ENCODE data around the gene CDH22. TPM values are rescaled to one million over a fixed set of nuclear protein-coding genes. Genes with fewer than 3 reads are reported as not detected.

CDH22 gene
- total RNA-seq, 3 donors from 2014 or later = 0.13 to 0.32 (median 0.19) TPM

DNA sequence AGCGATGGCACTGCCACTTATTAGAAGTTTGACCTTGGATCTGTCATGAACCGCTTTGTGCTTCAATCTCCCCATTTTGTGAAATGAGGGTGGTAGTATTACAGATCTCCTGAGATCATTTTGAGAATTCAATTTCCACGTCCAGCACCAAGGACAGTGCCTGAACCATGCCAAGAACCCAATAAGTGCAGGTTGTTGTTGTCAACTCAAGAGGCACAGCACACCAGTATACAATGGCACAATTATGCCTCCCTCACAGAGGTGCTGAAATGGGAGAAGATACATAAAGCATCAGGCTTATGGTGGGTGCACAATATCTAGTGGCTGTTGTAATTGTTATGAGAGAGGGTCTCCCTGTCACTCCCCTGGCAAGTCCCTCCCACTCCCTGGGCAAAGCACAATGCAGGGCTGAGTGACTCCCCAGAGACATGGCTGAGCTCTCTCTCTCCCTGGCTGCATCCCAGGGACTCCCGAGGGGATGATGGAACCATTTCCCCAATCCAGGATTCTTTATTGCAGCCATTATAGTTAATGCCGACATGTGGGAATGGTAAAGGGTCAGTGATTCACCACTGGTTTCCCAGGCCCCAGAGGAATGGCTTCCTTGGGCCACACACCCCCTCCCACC lies 78.7 kb downstream of the CDH22 start:
- Histone ChIP-seq H3K36me3 (ENCODE audit: low read depth) (no peaks in the 10 kb centered on the region), H3K9me3 (no peaks in the 10 kb centered on the region), H3K4me3 (no peak overlapping the region), H3K4me1 (ENCODE audit: low read depth) (no peaks in the 10 kb centered on the region)
- TF ChIP-seq, protein P1, sequence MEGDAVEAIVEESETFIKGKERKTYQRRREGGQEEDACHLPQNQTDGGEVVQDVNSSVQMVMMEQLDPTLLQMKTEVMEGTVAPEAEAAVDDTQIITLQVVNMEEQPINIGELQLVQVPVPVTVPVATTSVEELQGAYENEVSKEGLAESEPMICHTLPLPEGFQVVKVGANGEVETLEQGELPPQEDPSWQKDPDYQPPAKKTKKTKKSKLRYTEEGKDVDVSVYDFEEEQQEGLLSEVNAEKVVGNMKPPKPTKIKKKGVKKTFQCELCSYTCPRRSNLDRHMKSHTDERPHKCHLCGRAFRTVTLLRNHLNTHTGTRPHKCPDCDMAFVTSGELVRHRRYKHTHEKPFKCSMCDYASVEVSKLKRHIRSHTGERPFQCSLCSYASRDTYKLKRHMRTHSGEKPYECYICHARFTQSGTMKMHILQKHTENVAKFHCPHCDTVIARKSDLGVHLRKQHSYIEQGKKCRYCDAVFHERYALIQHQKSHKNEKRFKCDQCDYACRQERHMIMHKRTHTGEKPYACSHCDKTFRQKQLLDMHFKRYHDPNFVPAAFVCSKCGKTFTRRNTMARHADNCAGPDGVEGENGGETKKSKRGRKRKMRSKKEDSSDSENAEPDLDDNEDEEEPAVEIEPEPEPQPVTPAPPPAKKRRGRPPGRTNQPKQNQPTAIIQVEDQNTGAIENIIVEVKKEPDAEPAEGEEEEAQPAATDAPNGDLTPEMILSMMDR (IDR thresholded peaks at IDR 0.05) = no peak
- ATAC-seq = no peak
- intact Hi-C loops (cut with DNase I, micrococcal nuclease) = no loop called here
- no peak for DNase-seq

DNA sequence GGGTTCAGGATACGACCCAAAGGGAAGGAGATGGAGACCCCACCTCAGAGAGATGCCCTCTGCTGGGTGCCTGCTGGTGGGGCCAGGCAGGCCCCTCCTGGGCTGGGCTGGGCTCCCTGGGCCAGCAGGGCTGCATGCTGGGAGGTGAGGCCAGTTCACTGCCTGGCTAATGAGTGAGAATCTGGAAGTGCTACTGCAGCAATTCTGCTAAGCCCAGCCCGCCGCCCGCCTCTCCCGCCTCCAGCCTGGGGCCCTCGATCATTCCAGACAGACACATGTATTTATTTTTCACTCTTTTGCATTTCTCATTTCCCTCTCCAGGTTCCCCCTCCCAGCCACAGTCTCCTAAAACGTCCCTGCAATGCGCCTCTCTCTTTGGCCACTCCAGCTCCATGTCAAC lies 79.6 kb downstream of the CDH22 start:
- TF ChIP-seq, protein P1 (IDR thresholded peaks at IDR 0.05) = no peak

DNA sequence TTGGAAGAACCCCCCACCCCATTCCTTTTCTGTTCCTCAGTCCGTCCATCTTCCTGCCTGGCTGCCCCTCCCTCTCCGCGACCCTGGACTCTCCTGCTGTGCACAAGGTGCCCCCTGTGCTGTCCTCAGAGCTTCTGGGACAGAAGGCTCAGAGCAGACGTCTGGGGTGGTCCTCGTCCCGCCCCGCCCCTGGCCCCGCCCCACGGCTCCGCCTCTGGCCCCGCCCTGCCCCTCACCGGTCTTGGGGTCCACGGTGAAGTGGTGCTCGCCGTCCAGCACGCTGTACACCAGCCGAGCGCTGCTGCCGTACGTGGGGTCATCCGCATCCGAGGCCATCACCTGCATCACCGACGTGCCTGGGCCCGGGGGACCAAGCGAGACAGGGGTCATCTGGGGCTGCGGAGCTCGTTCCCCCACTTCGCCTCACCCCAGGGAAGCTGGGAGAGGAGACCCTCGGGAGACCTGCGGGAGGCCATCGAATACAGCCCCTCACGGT lies 81.0 kb downstream of the CDH22 start:
- intact Hi-C loops (cut with DNase I, micrococcal nuclease) = no loop called here
- Histone ChIP-seq H3K4me3 (no peak overlapping the region), H3K4me1 (ENCODE audit: low read depth) (no peaks in the 10 kb centered on the region), H3K36me3 (ENCODE audit: low read depth) (no peaks in the 10 kb centered on the region), H3K9me3 (no peaks in the 10 kb centered on the region)
- DNase-seq = no peak
- no peak for ATAC-seq
- TF ChIP-seq, protein P1 (IDR thresholded peaks at IDR 0.05) = no peak

More for the DNA sequence above, 79.6 kb downstream of the CDH22 start:
- DNase-seq (no peak), ATAC-seq (no peak)
- H3K9me3 ChIP-seq = no peaks in the 10 kb centered on the region
- H3K4me1 ChIP-seq (ENCODE audit: low read depth) = no peaks in the 10 kb centered on the region
- intact Hi-C loops (cut with DNase I, micrococcal nuclease) = no loop called here
- no peak overlapping the region for H3K4me3 ChIP-seq
- H3K36me3 ChIP-seq (ENCODE audit: low read depth) = no peaks in the 10 kb centered on the region

DNA sequence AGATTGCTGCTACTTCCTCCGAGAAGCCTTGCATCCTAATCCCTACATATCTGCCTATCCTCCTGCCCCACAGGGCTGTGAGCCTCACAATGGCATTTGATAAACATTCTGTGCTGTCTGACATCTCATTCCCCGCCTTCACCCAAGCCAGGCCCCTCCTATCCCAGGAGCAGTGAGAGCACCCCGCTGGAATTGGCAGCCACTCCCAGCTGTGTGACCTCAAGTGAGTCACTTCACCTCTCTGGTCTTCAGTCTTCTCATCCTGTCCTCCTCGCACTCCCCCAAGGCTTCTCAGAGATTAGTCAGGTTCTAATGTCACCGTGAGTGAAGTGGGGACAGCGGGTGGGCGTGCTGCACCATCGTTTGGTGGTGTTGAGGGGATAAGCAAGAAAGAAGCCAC lies 81.7 kb downstream of the CDH22 start:
- TF ChIP-seq, protein P1 (IDR thresholded peaks at IDR 0.05) = no peak
- ATAC-seq (no peak), DNase-seq (no peak)
- H3K4me1 ChIP-seq (ENCODE audit: low read depth) = no peaks in the 10 kb centered on the region
- intact Hi-C loops (cut with DNase I, micrococcal nuclease) = no loop called here
- no peak overlapping the region for H3K4me3 ChIP-seq
- no peaks in the 10 kb centered on the region for H3K9me3 ChIP-seq
- no peaks in the 10 kb centered on the region for H3K36me3 ChIP-seq (ENCODE audit: low read depth)

DNA sequence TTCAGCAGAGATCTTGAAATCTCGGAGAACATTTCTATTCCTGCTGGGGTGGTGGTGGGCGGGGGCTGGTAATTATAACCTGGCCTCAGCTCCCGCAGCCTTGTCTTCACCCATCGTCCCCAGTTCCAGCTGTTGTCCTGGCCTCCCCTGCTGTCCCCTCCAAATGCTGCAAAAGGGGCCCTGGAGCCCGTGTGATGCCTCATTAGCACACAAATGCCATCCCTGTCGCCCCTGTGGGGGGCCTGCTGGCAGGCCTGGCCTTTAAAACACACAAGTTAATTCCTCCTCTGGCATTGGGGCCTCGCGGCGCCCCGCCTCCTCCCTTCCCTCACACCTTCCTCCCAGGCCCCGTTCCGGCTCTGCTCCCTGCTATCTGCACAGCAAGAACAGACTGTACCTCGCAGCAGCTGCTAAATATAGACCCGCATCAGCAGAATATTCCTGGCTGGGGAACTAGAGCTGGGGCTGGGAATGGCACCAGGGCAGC lies 85.7 kb downstream of the CDH22 start:
- Histone ChIP-seq H3K9me3 (no peaks in the 10 kb centered on the region), H3K4me3 (no peak overlapping the region), H3K36me3 (ENCODE audit: low read depth) (no peaks in the 10 kb centered on the region), H3K4me1 (ENCODE audit: low read depth) (no peaks in the 10 kb centered on the region)
- intact Hi-C loops (cut with DNase I, micrococcal nuclease) = no loop called here
- no peak for DNase-seq
- TF ChIP-seq, protein P1 (IDR thresholded peaks at IDR 0.05) = no peak
- no peak for ATAC-seq

All from mucosa of descending colon (tissue), 3 donors.